Gastrocnemius medialis (tissue), 4 donors: ENCODE data around the gene AUTS2. TPM values are rescaled to one million over a fixed set of nuclear protein-coding genes. Genes with fewer than 3 reads are reported as not detected.

Source experiments
- ATAC-seq, 2 donors: fragments of 150-250 bp; one replicate each; pipeline ENCODE4 v1.9.1; 2016
- DNase-seq, 2 donors: peaks; one replicate each; pipeline ENCODE4 v3.0.0-alpha.2; 2019
- H3K27ac ChIP-seq, 4 donors: fragments of 200-600 bp; sonication (generic); 1 replicate in 1 of 4; 2 replicates in 3 of 4; pipeline ENCODE4 v1.5.1; 2016 to 2018; ENCODE audit warnings: mild to moderate bottlenecking in 2 of 4, moderate library complexity in 1 of 4
- H3K27me3 ChIP-seq, 3 donors: fragments of 200-600 bp; sonication (generic) in 2 of 3; 1 replicate in 1 of 3; 2 replicates in 2 of 3; pipeline versions ENCODE4 v1.5.1 to v1.6.0; 2016 to 2019; ENCODE audit warnings: mild to moderate bottlenecking in 1 of 3, moderate library complexity in 1 of 3
- H3K36me3 ChIP-seq, 2 donors: fragments of 200-600 bp; sonication (generic) in 1 of 2; one replicate each; pipeline ENCODE4 v1.5.1; 2017 to 2018
- H3K4me1 ChIP-seq, 2 donors: fragments of 200-600 bp; sonication (generic) in 1 of 2; one replicate each; pipeline ENCODE4 v1.5.1; 2016 to 2017; ENCODE audit warnings: mild to moderate bottlenecking in 2 of 2
- H3K4me3 ChIP-seq, 4 donors: fragments of 200-600 bp; sonication (generic) in 3 of 4; 1 replicate in 1 of 4; 2 replicates in 3 of 4; pipeline ENCODE4 v1.5.1; 2016 to 2019; ENCODE audit warnings: mild to moderate bottlenecking in 2 of 4
- H3K9me3 ChIP-seq, 3 donors: fragments of 200-600 bp; sonication (generic) in 2 of 3; 1 replicate in 1 of 3; 2 replicates in 2 of 3; pipeline ENCODE4 v1.5.1; 2016 to 2019
- POLR2A ChIP-seq, 2 donors: fragments of 450-650 bp; IDR thresholded peaks; one replicate each; pipeline ENCODE4 v1.6.1; 2017; ENCODE audit warnings: antibody characterized with exemption in 2 of 2, mild to moderate bottlenecking in 2 of 2, moderate library complexity in 2 of 2
- in situ Hi-C, 4 donors: fragments of 200-750 bp; cut with MboI; loops; one replicate each; pipeline versions ENCODE4 v1.15.0 to v1.8.0; 2017; ENCODE audit warnings: low sequenced_read_pairs in 4 of 4
- intact Hi-C: fragments of 100-400 bp; cut with DNase I; formaldehyde crosslinking; loops from one replicate; pipeline ENCODE4 v1.15.1; 2023; ENCODE audit warnings: low total_unique reads
- total RNA-seq, 4 donors: library from RNA; depleted of rRNA; stranded (reverse); fragments of >200 nt; gene quantifications; one replicate each; pipeline versions ENCODE4 v1.1.0 to v1.2.3, GENCODE V29; 2016
- TF ChIP-seq, protein P1 (sequence below), 5 experiments: fragments of 450-650 bp in 3 of 5; fragments of 200-600 bp in 2 of 5; sonication (generic) in 2 of 5; IDR thresholded peaks in 4 of 5; conservative IDR thresholded peaks in 1 of 5; 1 replicate in 4 of 5; 2 replicates in 1 of 5; pipeline ENCODE4 v1.5.1; 2016 to 2019; ENCODE audit warnings: antibody characterized with exemption in 5 of 5, mild to moderate bottlenecking in 3 of 5, moderate library complexity in 3 of 5

Gene AUTS2
- total RNA-seq, 4 donors from 2014 or later: 2.5 to 16.2 (median 8.5) TPM

DNA sequence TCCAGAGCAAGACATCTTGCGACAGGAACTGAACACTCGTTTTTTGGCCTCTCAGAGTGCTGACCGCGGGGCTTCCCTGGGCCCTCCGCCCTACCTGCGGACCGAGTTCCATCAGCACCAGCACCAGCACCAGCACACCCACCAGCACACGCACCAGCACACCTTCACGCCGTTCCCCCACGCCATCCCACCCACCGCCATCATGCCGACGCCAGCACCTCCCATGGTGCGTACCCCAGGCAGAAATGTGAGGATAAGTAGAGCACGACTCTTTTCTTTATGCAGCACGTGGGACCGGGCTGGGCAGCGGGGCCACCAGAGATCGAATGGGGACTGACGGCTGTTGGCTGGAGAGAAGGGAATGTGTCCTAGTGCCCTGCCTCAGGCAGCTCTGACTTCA lies 1167.8 kb downstream of the AUTS2 start:
- no peaks in the 10 kb centered on the region for H3K27me3 ChIP-seq
- H3K4me1 ChIP-seq: no peaks in the 10 kb centered on the region
- H3K27ac ChIP-seq: no peak overlapping the region
- DNase-seq: no peak
- in situ Hi-C loops: no loop called here
- H3K4me3 ChIP-seq: no peak overlapping the region
- intact Hi-C loops: no loop called here
- peaks cover 0 to 6% of the 10 kb centered on the region in 2 donors for H3K36me3 ChIP-seq
- ATAC-seq: no peak
- H3K9me3 ChIP-seq: no peaks in the 10 kb centered on the region
- TF ChIP-seq, protein P1, sequence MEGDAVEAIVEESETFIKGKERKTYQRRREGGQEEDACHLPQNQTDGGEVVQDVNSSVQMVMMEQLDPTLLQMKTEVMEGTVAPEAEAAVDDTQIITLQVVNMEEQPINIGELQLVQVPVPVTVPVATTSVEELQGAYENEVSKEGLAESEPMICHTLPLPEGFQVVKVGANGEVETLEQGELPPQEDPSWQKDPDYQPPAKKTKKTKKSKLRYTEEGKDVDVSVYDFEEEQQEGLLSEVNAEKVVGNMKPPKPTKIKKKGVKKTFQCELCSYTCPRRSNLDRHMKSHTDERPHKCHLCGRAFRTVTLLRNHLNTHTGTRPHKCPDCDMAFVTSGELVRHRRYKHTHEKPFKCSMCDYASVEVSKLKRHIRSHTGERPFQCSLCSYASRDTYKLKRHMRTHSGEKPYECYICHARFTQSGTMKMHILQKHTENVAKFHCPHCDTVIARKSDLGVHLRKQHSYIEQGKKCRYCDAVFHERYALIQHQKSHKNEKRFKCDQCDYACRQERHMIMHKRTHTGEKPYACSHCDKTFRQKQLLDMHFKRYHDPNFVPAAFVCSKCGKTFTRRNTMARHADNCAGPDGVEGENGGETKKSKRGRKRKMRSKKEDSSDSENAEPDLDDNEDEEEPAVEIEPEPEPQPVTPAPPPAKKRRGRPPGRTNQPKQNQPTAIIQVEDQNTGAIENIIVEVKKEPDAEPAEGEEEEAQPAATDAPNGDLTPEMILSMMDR (IDR thresholded peaks at IDR 0.05 in 4 of 5, conservative IDR thresholded peaks at IDR 0.05 in 1 of 5): no peak
- TF ChIP-seq POLR2A (IDR thresholded peaks at IDR 0.05): no peak

DNA sequence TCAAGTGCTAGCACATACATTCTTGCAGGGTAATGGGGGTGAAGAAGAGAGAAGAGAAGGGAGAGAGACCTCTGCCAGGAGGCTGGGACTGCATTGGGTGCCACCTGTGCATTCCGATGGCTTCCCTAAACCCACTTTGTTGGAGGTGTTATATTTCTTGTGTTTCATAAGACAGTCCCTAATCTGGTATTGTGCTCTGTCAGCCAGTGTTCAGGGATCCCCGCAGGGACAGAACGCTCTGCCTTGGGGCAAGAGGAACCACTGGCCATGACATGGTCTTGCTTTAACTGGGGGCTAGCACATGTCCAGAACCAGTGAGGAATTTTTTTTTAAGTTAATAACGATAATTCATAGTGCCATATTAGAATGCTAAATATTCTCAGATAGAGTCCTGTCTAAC lies 1168.4 kb downstream of the AUTS2 start:
- Histone ChIP-seq H3K36me3 (peaks cover 0 to 11% of the 10 kb centered on the region in 2 donors), H3K4me1 (no peaks in the 10 kb centered on the region), H3K4me3 (no peak overlapping the region), H3K27ac (no peak overlapping the region), H3K9me3 (no peaks in the 10 kb centered on the region), H3K27me3 (no peaks in the 10 kb centered on the region)
- ATAC-seq (no peak), DNase-seq (no peak)
- intact Hi-C loops: no loop called here
- no peak for TF ChIP-seq POLR2A (IDR thresholded peaks at IDR 0.05)
- TF ChIP-seq, protein P1 (IDR thresholded peaks at IDR 0.05 in 4 of 5, conservative IDR thresholded peaks at IDR 0.05 in 1 of 5): no peak
- in situ Hi-C loops: no loop called here

DNA sequence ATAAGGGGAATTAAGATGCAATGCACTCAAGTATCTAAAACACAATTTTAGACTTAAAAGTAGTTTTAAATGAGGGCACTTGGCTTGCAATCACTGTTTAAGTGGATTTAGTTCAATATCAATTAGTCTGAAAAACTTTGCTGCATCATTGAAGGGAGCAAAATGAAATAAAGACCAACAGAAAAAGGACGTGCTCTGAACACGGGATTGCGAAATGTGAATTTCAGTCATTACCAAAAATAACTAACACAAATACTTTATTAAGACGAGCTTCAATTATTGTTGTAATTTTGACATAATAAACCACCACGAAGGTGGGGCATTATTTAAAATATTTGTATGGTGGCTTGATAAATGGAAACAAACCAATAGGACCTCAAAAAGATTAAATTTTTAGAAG lies 1171.9 kb downstream of the AUTS2 start:
- no peak overlapping the region for H3K4me3 ChIP-seq
- peaks cover 0 to 34% of the 10 kb centered on the region in 2 donors for H3K36me3 ChIP-seq
- no peak for ATAC-seq
- DNase-seq: no peak
- in situ Hi-C loops: no loop called here
- no peak overlapping the region for H3K27ac ChIP-seq
- TF ChIP-seq, protein P1 (IDR thresholded peaks at IDR 0.05 in 4 of 5, conservative IDR thresholded peaks at IDR 0.05 in 1 of 5): no peak
- no peak for TF ChIP-seq POLR2A (IDR thresholded peaks at IDR 0.05)
- no peaks in the 10 kb centered on the region for H3K4me1 ChIP-seq
- no peaks in the 10 kb centered on the region for H3K27me3 ChIP-seq
- no peaks in the 10 kb centered on the region for H3K9me3 ChIP-seq
- intact Hi-C loops: no loop called here

DNA sequence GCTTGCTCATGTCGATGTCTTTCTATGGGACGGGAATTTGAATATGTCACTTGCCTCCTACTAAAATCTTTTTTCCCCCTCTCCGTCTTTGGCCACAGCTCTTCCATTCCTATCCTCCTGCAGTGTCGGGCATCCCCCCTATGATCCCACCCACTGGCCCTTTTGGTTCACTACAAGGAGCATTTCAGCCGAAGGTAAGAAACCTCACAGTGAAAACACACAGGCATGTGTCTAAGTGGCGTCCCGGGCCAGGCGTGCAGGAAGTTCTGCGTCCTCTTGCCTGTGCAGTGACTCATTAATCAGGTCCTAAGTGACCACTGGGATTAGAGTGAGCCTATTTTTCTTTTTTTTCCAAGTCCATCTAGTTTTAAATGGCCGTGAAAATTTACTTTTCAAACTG lies 1173.2 kb downstream of the AUTS2 start:
- intact Hi-C loops: no loop called here
- no peaks in the 10 kb centered on the region for H3K4me1 ChIP-seq
- H3K27ac ChIP-seq: no peak overlapping the region
- peaks cover 0 to 34% of the 10 kb centered on the region in 2 donors for H3K36me3 ChIP-seq
- in situ Hi-C loops: no loop called here
- TF ChIP-seq, protein P1 (IDR thresholded peaks at IDR 0.05 in 4 of 5, conservative IDR thresholded peaks at IDR 0.05 in 1 of 5): no peak
- no peak for TF ChIP-seq POLR2A (IDR thresholded peaks at IDR 0.05)
- no peaks in the 10 kb centered on the region for H3K9me3 ChIP-seq
- H3K4me3 ChIP-seq: no peak overlapping the region
- H3K27me3 ChIP-seq: no peaks in the 10 kb centered on the region
- no peak for DNase-seq
- ATAC-seq: no peak

DNA sequence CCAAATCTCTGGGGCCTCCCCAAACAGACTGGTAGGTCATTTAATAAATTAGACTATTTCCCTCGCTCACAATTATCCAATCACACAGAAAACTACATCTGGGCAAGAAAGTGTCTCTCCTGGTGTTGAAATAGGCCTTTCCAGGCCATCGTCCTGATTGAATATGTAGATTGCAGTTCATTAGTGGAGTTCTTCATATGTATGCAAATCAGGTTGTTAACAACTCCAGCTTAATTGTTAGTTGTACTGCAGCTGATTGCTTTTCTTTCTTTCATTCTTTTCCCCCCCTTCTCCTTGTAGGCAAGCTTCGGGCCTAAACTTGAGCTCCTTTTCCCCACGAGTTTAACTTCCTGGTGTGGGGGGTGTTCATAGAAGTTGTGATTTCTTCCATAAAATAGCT lies 1174.6 kb downstream of the AUTS2 start:
- no peak for ATAC-seq
- H3K4me3 ChIP-seq: no peak overlapping the region
- no peaks in the 10 kb centered on the region for H3K9me3 ChIP-seq
- DNase-seq: no peak
- no peaks in the 10 kb centered on the region for H3K4me1 ChIP-seq
- H3K27me3 ChIP-seq: no peaks in the 10 kb centered on the region
- H3K36me3 ChIP-seq: peaks cover 0 to 41% of the 10 kb centered on the region in 2 donors
- in situ Hi-C loops (no loop called here), intact Hi-C loops (no loop called here)
- no peak overlapping the region for H3K27ac ChIP-seq
- TF ChIP-seq, protein P1 (IDR thresholded peaks at IDR 0.05 in 4 of 5, conservative IDR thresholded peaks at IDR 0.05 in 1 of 5): no peak
- no peak for TF ChIP-seq POLR2A (IDR thresholded peaks at IDR 0.05)
